SK-N-SH treated with all-trans-retinoic acid at 6 μM for 48 hours (cell line): ENCODE data around the gene USP6NL.
A peak's percentile ranks its signal among the peaks of the same experiment; 100 is the strongest.

Experiments used
- ATAC-seq: fragments of 200-7000 bp; cut with Tn5 transposase; 3 replicates; pipeline ENCODE4 v1.9.1; 2020; ENCODE audit warnings: mild to moderate bottlenecking, moderate library complexity
- ARNTL ChIP-seq: fragments of 450-650 bp; formaldehyde crosslinking; IDR thresholded peaks from 2 replicates; pipeline ENCODE4 v1.5.0; 2020; ENCODE audit warnings: low read depth, mild to moderate bottlenecking, moderate library complexity, borderline replicate concordance
- BACH2 ChIP-seq: fragments of 250-450 bp; sonication (Bioruptor Pico); IDR thresholded peaks from 2 replicates; pipeline ENCODE4 v1.9.0; 2021; ENCODE audit warnings: mild to moderate bottlenecking, borderline replicate concordance
- CSDC2 ChIP-seq: fragments of 250-450 bp; sonication (Bioruptor Pico); IDR thresholded peaks from 2 replicates; pipeline ENCODE4 v1.5.0; 2020; ENCODE audit warnings: mild to moderate bottlenecking, moderate library complexity
- ESRRG ChIP-seq: fragments of 250-450 bp; sonication (Bioruptor Pico); IDR thresholded peaks from 2 replicates; pipeline ENCODE4 v1.6.1; 2021; ENCODE audit warnings: mild to moderate bottlenecking
- GLIS3 ChIP-seq: fragments of 250-450 bp; sonication (Bioruptor Pico); IDR thresholded peaks from 2 replicates; pipeline ENCODE4 v1.5.0; 2020; ENCODE audit warnings: mild to moderate bottlenecking, moderate library complexity
- ISL1 ChIP-seq: fragments of 250-450 bp; sonication (Bioruptor Pico); IDR thresholded peaks from 2 replicates; pipeline ENCODE4 v2.1.2; 2022; ENCODE audit warnings: mild to moderate bottlenecking, moderate library complexity
- OSR1 ChIP-seq: fragments of 250-450 bp; sonication (Bioruptor Pico); IDR thresholded peaks from 2 replicates; pipeline ENCODE4 v1.8.0; 2022; ENCODE audit warnings: moderate library complexity, mild to moderate bottlenecking, inconsistent platforms
- PPARA ChIP-seq: fragments of 250-450 bp; sonication (Bioruptor Pico); IDR thresholded peaks from 2 replicates; pipeline ENCODE4 v1.5.0; 2020; ENCODE audit warnings: mild to moderate bottlenecking, borderline replicate concordance
- RARB ChIP-seq: fragments of 250-450 bp; sonication (Bioruptor Pico); IDR thresholded peaks from 2 replicates; pipeline ENCODE4 v1.8.0; 2021; ENCODE audit warnings: mild to moderate bottlenecking, moderate library complexity
- SNAI2 ChIP-seq: fragments of 250-450 bp; sonication (Bioruptor Pico); IDR thresholded peaks from 2 replicates; pipeline ENCODE4 v1.5.0; 2020; ENCODE audit warnings: mild to moderate bottlenecking, moderate library complexity
- TCF4 ChIP-seq: fragments of 250-450 bp; sonication (Bioruptor Pico); IDR thresholded peaks from 2 replicates; pipeline ENCODE4 v1.8.0; 2021; ENCODE audit warnings: mild to moderate bottlenecking, moderate library complexity, borderline replicate concordance
- TOX ChIP-seq: fragments of 250-450 bp; sonication (Bioruptor Pico); IDR thresholded peaks from 2 replicates; pipeline ENCODE4 v1.8.0; 2021; ENCODE audit warnings: mild to moderate bottlenecking, moderate library complexity, borderline replicate concordance
- ZC3H10 ChIP-seq: fragments of 250-450 bp; sonication (Bioruptor Pico); IDR thresholded peaks from 2 replicates; pipeline ENCODE4 v1.5.1; 2021; ENCODE audit warnings: mild to moderate bottlenecking, moderate library complexity
- ZFP3 ChIP-seq: fragments of 250-450 bp; sonication (Bioruptor Pico); IDR thresholded peaks from 2 replicates; pipeline ENCODE4 v1.5.0; 2020; ENCODE audit warnings: mild to moderate bottlenecking, moderate library complexity
- ZFP30 ChIP-seq: fragments of 450-650 bp; formaldehyde crosslinking; IDR thresholded peaks from 2 replicates; pipeline ENCODE4 v1.5.0; 2022; ENCODE audit warnings: mild to moderate bottlenecking, moderate library complexity
- ZNF565 ChIP-seq: fragments of 450-650 bp; formaldehyde crosslinking; conservative IDR thresholded peaks from 2 replicates; pipeline ENCODE4 v1.5.0; 2020; ENCODE audit warnings: low read depth, mild to moderate bottlenecking, moderate library complexity
- ZNF70 ChIP-seq: fragments of 450-650 bp; formaldehyde crosslinking; IDR thresholded peaks from 2 replicates; pipeline ENCODE4 v1.5.0; 2020; ENCODE audit warnings: mild to moderate bottlenecking, moderate library complexity
- ZNF8 ChIP-seq: fragments of 450-650 bp; formaldehyde crosslinking; IDR thresholded peaks from 2 replicates; pipeline ENCODE4 v1.5.0; 2020; ENCODE audit warnings: mild to moderate bottlenecking, moderate library complexity
- TF ChIP-seq, protein P1 (sequence below): fragments of 250-450 bp; sonication (Bioruptor Pico); IDR thresholded peaks from 2 replicates; pipeline ENCODE4 v1.5.1; 2020; ENCODE audit warnings: low read depth, mild to moderate bottlenecking, moderate library complexity
- TF ChIP-seq, protein P2 (sequence below): fragments of 250-450 bp; sonication (Bioruptor Pico); IDR thresholded peaks from 2 replicates; pipeline ENCODE4 v1.5.0; 2020; ENCODE audit warnings: mild to moderate bottlenecking, moderate library complexity
- TF ChIP-seq, protein P3 (sequence below): fragments of 250-450 bp; sonication (Bioruptor Pico); IDR thresholded peaks from 2 replicates; pipeline ENCODE4 v1.8.0; 2021; ENCODE audit warnings: low read depth, mild to moderate bottlenecking, moderate library complexity, borderline replicate concordance
- TF ChIP-seq, protein P4 (sequence below): fragments of 250-450 bp; sonication (Bioruptor Pico); IDR thresholded peaks from 2 replicates; pipeline ENCODE4 v1.8.0; 2020; ENCODE audit warnings: mild to moderate bottlenecking, moderate library complexity, borderline replicate concordance

USP6NL gene

DNA sequence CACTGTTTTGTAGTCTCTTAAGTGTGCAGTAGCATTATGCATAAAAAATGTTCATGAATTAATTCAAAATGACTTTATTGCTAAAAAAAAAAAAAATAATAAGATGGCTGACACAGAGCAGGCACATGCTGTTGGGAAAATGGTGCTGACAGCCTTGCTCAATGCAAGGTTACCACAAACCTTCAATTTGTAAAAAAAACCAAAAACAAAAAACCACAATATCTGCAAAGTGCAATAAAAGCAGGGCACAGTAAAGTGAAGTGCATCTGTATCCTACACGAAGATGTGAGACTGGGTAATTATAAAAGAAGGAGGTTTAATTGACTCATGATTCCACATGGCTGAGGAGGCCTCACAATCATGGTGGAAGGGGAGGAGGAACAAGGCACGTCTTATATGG, 185.8 kb downstream of the USP6NL start:
- TF ChIP-seq ZC3H10 (CRISPR knock-in tag) (no peak), TOX (no peak), ISL1 (CRISPR knock-in tag) (no peak), ARNTL (no peak), GLIS3 (CRISPR knock-in tag) (no peak), ZNF70 (CRISPR knock-in tag) (no peak), SNAI2 (CRISPR knock-in tag) (no peak), ZFP30 (CRISPR knock-in tag) (no peak), BACH2 (CRISPR knock-in tag) (no peak), PPARA (CRISPR knock-in tag) (no peak), ZNF8 (CRISPR knock-in tag) (no peak), ZFP3 (CRISPR knock-in tag) (no peak), TCF4 (CRISPR knock-in tag) (no peak), OSR1 (CRISPR knock-in tag) (no peak)
- TF ChIP-seq, protein P1, sequence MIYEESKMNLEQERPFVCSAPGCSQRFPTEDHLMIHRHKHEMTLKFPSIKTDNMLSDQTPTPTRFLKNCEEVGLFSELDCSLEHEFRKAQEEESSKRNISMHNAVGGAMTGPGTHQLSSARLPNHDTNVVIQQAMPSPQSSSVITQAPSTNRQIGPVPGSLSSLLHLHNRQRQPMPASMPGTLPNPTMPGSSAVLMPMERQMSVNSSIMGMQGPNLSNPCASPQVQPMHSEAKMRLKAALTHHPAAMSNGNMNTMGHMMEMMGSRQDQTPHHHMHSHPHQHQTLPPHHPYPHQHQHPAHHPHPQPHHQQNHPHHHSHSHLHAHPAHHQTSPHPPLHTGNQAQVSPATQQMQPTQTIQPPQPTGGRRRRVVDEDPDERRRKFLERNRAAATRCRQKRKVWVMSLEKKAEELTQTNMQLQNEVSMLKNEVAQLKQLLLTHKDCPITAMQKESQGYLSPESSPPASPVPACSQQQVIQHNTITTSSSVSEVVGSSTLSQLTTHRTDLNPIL (CRISPR knock-in tag): no peak
- TF ChIP-seq, protein P2, sequence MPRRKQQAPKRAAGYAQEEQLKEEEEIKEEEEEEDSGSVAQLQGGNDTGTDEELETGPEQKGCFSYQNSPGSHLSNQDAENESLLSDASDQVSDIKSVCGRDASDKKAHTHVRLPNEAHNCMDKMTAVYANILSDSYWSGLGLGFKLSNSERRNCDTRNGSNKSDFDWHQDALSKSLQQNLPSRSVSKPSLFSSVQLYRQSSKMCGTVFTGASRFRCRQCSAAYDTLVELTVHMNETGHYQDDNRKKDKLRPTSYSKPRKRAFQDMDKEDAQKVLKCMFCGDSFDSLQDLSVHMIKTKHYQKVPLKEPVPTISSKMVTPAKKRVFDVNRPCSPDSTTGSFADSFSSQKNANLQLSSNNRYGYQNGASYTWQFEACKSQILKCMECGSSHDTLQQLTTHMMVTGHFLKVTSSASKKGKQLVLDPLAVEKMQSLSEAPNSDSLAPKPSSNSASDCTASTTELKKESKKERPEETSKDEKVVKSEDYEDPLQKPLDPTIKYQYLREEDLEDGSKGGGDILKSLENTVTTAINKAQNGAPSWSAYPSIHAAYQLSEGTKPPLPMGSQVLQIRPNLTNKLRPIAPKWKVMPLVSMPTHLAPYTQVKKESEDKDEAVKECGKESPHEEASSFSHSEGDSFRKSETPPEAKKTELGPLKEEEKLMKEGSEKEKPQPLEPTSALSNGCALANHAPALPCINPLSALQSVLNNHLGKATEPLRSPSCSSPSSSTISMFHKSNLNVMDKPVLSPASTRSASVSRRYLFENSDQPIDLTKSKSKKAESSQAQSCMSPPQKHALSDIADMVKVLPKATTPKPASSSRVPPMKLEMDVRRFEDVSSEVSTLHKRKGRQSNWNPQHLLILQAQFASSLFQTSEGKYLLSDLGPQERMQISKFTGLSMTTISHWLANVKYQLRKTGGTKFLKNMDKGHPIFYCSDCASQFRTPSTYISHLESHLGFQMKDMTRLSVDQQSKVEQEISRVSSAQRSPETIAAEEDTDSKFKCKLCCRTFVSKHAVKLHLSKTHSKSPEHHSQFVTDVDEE (CRISPR knock-in tag): no peak
- TF ChIP-seq, protein P3, sequence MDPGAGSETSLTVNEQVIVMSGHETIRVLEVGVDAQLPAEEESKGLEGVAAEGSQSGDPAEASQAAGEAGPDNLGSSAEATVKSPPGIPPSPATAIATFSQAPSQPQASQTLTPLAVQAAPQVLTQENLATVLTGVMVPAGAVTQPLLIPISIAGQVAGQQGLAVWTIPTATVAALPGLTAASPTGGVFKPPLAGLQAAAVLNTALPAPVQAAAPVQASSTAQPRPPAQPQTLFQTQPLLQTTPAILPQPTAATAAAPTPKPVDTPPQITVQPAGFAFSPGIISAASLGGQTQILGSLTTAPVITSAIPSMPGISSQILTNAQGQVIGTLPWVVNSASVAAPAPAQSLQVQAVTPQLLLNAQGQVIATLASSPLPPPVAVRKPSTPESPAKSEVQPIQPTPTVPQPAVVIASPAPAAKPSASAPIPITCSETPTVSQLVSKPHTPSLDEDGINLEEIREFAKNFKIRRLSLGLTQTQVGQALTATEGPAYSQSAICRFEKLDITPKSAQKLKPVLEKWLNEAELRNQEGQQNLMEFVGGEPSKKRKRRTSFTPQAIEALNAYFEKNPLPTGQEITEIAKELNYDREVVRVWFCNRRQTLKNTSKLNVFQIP (CRISPR knock-in tag): no peak
- TF ChIP-seq, protein P4, sequence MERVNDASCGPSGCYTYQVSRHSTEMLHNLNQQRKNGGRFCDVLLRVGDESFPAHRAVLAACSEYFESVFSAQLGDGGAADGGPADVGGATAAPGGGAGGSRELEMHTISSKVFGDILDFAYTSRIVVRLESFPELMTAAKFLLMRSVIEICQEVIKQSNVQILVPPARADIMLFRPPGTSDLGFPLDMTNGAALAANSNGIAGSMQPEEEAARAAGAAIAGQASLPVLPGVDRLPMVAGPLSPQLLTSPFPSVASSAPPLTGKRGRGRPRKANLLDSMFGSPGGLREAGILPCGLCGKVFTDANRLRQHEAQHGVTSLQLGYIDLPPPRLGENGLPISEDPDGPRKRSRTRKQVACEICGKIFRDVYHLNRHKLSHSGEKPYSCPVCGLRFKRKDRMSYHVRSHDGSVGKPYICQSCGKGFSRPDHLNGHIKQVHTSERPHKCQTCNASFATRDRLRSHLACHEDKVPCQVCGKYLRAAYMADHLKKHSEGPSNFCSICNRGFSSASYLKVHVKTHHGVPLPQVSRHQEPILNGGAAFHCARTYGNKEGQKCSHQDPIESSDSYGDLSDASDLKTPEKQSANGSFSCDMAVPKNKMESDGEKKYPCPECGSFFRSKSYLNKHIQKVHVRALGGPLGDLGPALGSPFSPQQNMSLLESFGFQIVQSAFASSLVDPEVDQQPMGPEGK: no peak
- no peak for ATAC-seq

DNA sequence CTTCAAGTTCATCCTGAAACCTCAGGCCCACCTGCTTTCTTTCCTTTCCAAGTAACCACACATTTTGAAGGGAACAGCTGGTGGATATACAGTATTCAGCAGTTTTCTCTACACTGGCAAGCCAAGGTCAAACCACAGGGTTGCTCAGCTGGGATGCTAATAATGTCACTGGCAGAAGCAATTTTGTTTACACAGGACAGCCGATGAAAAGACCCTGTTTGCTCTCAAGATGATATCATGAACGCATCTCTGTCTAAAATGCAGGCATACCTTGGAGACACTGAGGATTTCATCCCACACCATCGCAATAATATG, 186.2 kb downstream of the USP6NL start:
- ATAC-seq: no peak
- TF ChIP-seq PPARA (CRISPR knock-in tag) (no peak), BACH2 (CRISPR knock-in tag) (no peak), TCF4 (CRISPR knock-in tag) (peak; percentile 71; the same call in 1 of the 2 replicates), RARB (CRISPR knock-in tag) (no peak), SNAI2 (CRISPR knock-in tag) (no peak), ZFP3 (CRISPR knock-in tag) (no peak), OSR1 (CRISPR knock-in tag) (no peak), ZNF70 (CRISPR knock-in tag) (no peak)
- TF ChIP-seq, protein P3 (CRISPR knock-in tag): no peak

DNA sequence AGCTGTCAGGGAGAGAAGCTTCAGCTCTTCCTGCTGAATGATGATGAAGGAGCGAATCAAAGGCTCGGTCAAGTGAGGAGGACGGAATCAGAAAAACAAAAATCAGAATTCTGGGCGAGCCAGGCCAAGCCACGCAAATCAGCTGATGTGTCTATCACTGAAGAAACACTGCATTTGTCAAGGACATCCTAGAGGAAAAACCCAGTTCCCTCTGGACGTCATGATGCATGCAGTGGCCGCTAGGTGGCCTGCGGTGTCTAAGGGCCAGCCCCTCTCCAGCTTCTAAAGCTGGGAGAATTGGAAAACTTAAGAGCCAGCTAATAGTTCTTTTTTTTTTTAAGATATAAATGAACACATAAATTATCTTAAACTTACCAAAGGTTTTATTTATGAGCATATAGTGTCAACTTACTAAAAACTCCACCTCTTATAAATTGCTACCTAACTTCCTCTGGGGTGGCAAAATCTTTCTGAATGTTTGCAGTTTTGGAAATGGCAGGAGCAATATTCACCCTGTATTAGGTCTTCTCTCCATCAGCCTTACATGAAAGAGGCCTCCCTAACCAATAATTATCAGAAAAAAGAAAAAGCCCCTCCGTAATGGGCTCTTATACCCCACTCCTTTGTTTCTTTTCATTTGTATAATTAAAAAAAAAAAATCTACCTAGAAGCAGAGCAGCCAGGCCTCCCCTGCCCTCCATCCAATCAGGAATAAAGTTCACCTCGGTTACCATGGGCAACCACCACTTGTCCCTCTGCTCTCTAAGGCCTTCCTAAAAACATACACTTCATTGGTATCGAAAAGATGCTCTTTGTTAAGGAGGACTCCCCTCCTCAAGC, 186.8 kb downstream of the USP6NL start:
- TF ChIP-seq RARB (CRISPR knock-in tag): no peak
- TF ChIP-seq GLIS3 (CRISPR knock-in tag): no peak
- no peak for TF ChIP-seq ZFP3 (CRISPR knock-in tag)
- TF ChIP-seq, protein P1 (CRISPR knock-in tag): no peak
- TF ChIP-seq OSR1 (CRISPR knock-in tag): no peak
- no peak for TF ChIP-seq TCF4 (CRISPR knock-in tag)
- TF ChIP-seq ESRRG: no peak
- no peak for TF ChIP-seq CSDC2 (CRISPR knock-in tag)
- TF ChIP-seq, protein P2 (CRISPR knock-in tag): no peak
- TF ChIP-seq ZNF565 (CRISPR knock-in tag): no peak
- TF ChIP-seq ISL1 (CRISPR knock-in tag): no peak
- peak; percentile 89 for ATAC-seq
